Neuron (in vitro differentiated cells): ENCODE measurements around the gene ATP10A.
A peak's percentile ranks its signal among the peaks of the same experiment; 100 is the strongest.
"Not testable (repeated sequence)": the region's sequence is repeated elsewhere in the genome, so short reads cannot be mapped to it uniquely, and the experiment has no call there.

Experiments
- H2AFZ ChIP-seq: one replicate; pipeline ENCODE4 v1.6.1; 2013; ENCODE audit warnings: low read depth, mild to moderate bottlenecking, inconsistent platforms, low read length, moderate library complexity
- H3K27me3 ChIP-seq: one replicate; pipeline ENCODE4 v1.6.1; 2013; ENCODE audit warnings: low read length; ENCODE audit not compliant: insufficient read depth
- H3K36me3 ChIP-seq: one replicate; pipeline ENCODE4 v1.6.1; 2013; ENCODE audit warnings: low read length; ENCODE audit not compliant: insufficient read depth
- H3K4me1 ChIP-seq: one replicate; pipeline ENCODE4 v1.6.1; 2013; ENCODE audit warnings: low read length; ENCODE audit not compliant: insufficient read depth
- H3K4me3 ChIP-seq: 2 replicates; pipeline ENCODE4 v1.5.1; 2013; ENCODE audit warnings: mild to moderate bottlenecking, low read length, moderate library complexity
- H3K9me3 ChIP-seq: one replicate; pipeline ENCODE4 v1.6.1; 2013; ENCODE audit warnings: low read length

Gene ATP10A

GRCh38 chr15:25860885-25861866, 2.0 kb downstream of the ATP10A start:
- H2AFZ ChIP-seq: no peak overlapping the region
- no peaks in the 10 kb centered on the region for H3K9me3 ChIP-seq
- peaks cover 45% of the 10 kb centered on the region for H3K27me3 ChIP-seq
- H3K36me3 ChIP-seq: no peaks in the 10 kb centered on the region
- H3K4me1 ChIP-seq: no peaks in the 10 kb centered on the region
- H3K4me3 ChIP-seq: no peak overlapping the region

GRCh38 chr15:25859838-25860645, 3.1 kb downstream of the ATP10A start:
- no peaks in the 10 kb centered on the region for H3K36me3 ChIP-seq
- H2AFZ ChIP-seq: no peak overlapping the region
- H3K4me3 ChIP-seq: no peak overlapping the region
- no peaks in the 10 kb centered on the region for H3K4me1 ChIP-seq
- H3K27me3 ChIP-seq: peaks cover 43% of the 10 kb centered on the region
- H3K9me3 ChIP-seq: no peaks in the 10 kb centered on the region

GRCh38 chr15:25858952-25859760, 4.0 kb downstream of the ATP10A start:
- peaks cover 35% of the 10 kb centered on the region for H3K27me3 ChIP-seq
- H3K4me1 ChIP-seq: no peaks in the 10 kb centered on the region
- no peak overlapping the region for H2AFZ ChIP-seq
- H3K9me3 ChIP-seq: no peaks in the 10 kb centered on the region
- no peaks in the 10 kb centered on the region for H3K36me3 ChIP-seq
- no peak overlapping the region for H3K4me3 ChIP-seq

- not testable (repeated sequence) for H3K9me3 ChIP-seq, H3K4me1 ChIP-seq, H2AFZ ChIP-seq, H3K4me3 ChIP-seq, H3K27me3 ChIP-seq, H3K36me3 ChIP-seq
Observed at GRCh38 chr15:25856059-25856458, 7.1 kb downstream of the ATP10A start.

GRCh38 chr15:25852661-25853524, 10.2 kb downstream of the ATP10A start:
- no peaks in the 10 kb centered on the region for H3K27me3 ChIP-seq
- H3K36me3 ChIP-seq: no peaks in the 10 kb centered on the region
- no peak overlapping the region for H2AFZ ChIP-seq
- H3K4me3 ChIP-seq: no peak overlapping the region
- peaks cover 2% of the 10 kb centered on the region for H3K4me1 ChIP-seq
- no peaks in the 10 kb centered on the region for H3K9me3 ChIP-seq

- Histone ChIP-seq H2AFZ (no peak overlapping the region), H3K27me3 (no peaks in the 10 kb centered on the region), H3K36me3 (no peaks in the 10 kb centered on the region), H3K4me3 (no peak overlapping the region), H3K9me3 (no peaks in the 10 kb centered on the region), H3K4me1 (peaks cover 2% of the 10 kb centered on the region)
Observed at GRCh38 chr15:25852027-25852426, 11.1 kb downstream of the ATP10A start.

GRCh38 chr15:25850154-25851111, 12.7 kb downstream of the ATP10A start:
- Histone ChIP-seq H3K27me3 (no peaks in the 10 kb centered on the region), H3K9me3 (no peaks in the 10 kb centered on the region), H3K36me3 (no peaks in the 10 kb centered on the region), H3K4me1 (peaks cover 2% of the 10 kb centered on the region), H3K4me3 (peak overlapping the region; percentile 40), H2AFZ (peak overlapping the region; percentile 78)

GRCh38 chr15:25849157-25849921, 13.8 kb downstream of the ATP10A start:
- no peak overlapping the region for H3K4me3 ChIP-seq
- H3K9me3 ChIP-seq: no peaks in the 10 kb centered on the region
- peaks cover 2% of the 10 kb centered on the region for H3K4me1 ChIP-seq
- H2AFZ ChIP-seq: no peak overlapping the region
- no peaks in the 10 kb centered on the region for H3K36me3 ChIP-seq
- H3K27me3 ChIP-seq: no peaks in the 10 kb centered on the region

- Histone ChIP-seq H3K36me3 (no peaks in the 10 kb centered on the region), H2AFZ (no peak overlapping the region), H3K27me3 (no peaks in the 10 kb centered on the region), H3K4me1 (peaks cover 2% of the 10 kb centered on the region), H3K4me3 (no peak overlapping the region), H3K9me3 (no peaks in the 10 kb centered on the region)
Observed at GRCh38 chr15:25848784-25849156, 14.4 kb downstream of the ATP10A start.

GRCh38 chr15:25848325-25848724, 14.8 kb downstream of the ATP10A start:
- H3K9me3 ChIP-seq: no peaks in the 10 kb centered on the region
- H3K27me3 ChIP-seq: no peaks in the 10 kb centered on the region
- no peaks in the 10 kb centered on the region for H3K36me3 ChIP-seq
- H2AFZ ChIP-seq: no peak overlapping the region
- no peak overlapping the region for H3K4me3 ChIP-seq
- peaks cover 2% of the 10 kb centered on the region for H3K4me1 ChIP-seq

GRCh38 chr15:25847051-25847450, 16.1 kb downstream of the ATP10A start:
- no peak overlapping the region for H3K4me3 ChIP-seq
- no peak overlapping the region for H2AFZ ChIP-seq
- no peaks in the 10 kb centered on the region for H3K27me3 ChIP-seq
- peaks cover 2% of the 10 kb centered on the region for H3K4me1 ChIP-seq
- no peaks in the 10 kb centered on the region for H3K36me3 ChIP-seq
- H3K9me3 ChIP-seq: no peaks in the 10 kb centered on the region
